Uterus (tissue), 4 donors: ENCODE data around the gene TNFRSF18. TPM values are rescaled to one million over a fixed set of nuclear protein-coding genes. Genes with fewer than 3 reads are reported as not detected.

Source experiments
- DNase-seq, 2 donors: peaks; one replicate each; pipeline ENCODE4 v3.0.0-alpha.2; 2019 to 2020
- H3K27ac ChIP-seq, 2 donors: fragments of 200-600 bp; sonication (generic); 1 replicate in 1 of 2; 2 replicates in 1 of 2; pipeline ENCODE4 v1.5.1; 2016 to 2018
- H3K27me3 ChIP-seq, 2 donors: fragments of 200-600 bp; sonication (generic); one replicate each; pipeline ENCODE4 v1.5.1; 2018 to 2019; ENCODE audit warnings: control low read depth in 1 of 2
- H3K36me3 ChIP-seq, 2 donors: fragments of 200-600 bp; sonication (generic); one replicate each; pipeline ENCODE4 v1.5.1; 2019; ENCODE audit warnings: control low read depth in 1 of 2
- H3K4me1 ChIP-seq, 2 donors: fragments of 200-600 bp; sonication (generic); one replicate each; pipeline ENCODE4 v1.5.1; 2018 to 2019; ENCODE audit warnings: control low read depth in 1 of 2
- H3K4me3 ChIP-seq, 2 donors: fragments of 200-600 bp; sonication (generic); 1 replicate in 1 of 2; 2 replicates in 1 of 2; pipeline ENCODE4 v1.5.1; 2018 to 2019; ENCODE audit warnings: mild to moderate bottlenecking in 1 of 2
- H3K9me3 ChIP-seq, 2 donors: fragments of 200-600 bp; sonication (generic); one replicate each; pipeline ENCODE4 v1.5.1; 2019; ENCODE audit warnings: control low read depth in 1 of 2
- CTCF ChIP-seq, 4 experiments: fragments of 200-600 bp in 2 of 4; fragments of 450-650 bp in 2 of 4; sonication (generic) in 2 of 4; IDR thresholded peaks; one replicate each; pipeline ENCODE4 v1.5.1; 2016 to 2019; ENCODE audit warnings: antibody characterized with exemption in 4 of 4, mild to moderate bottlenecking in 2 of 4, moderate library complexity in 1 of 4
- POLR2A ChIP-seq, 2 donors: fragments of 450-650 bp; IDR thresholded peaks; one replicate each; pipeline ENCODE4 v1.6.1; 2016; ENCODE audit warnings: antibody characterized with exemption in 2 of 2, mild to moderate bottlenecking in 1 of 2, moderate library complexity in 1 of 2
- intact Hi-C: fragments of 100-400 bp; cut with DNase I; formaldehyde crosslinking; loops from one replicate; pipeline ENCODE4 v1.15.1; 2023; ENCODE audit warnings: low total_unique reads
- total RNA-seq, 4 donors: library from RNA; depleted of rRNA in 3 of 4; stranded (reverse); fragments of >200 nt in 3 of 4; gene quantifications; one replicate each; pipeline versions ENCODE4 v1.1.0 to v1.2.4, GENCODE V29; 2014 to 2023
- donor health status: DM: yes; HTN: yes; CAD: no.

The TNFRSF18 gene
- total RNA-seq, 4 donors from 2014 or later: 0.37 to 2.6 TPM; not detected in 2

DNA sequence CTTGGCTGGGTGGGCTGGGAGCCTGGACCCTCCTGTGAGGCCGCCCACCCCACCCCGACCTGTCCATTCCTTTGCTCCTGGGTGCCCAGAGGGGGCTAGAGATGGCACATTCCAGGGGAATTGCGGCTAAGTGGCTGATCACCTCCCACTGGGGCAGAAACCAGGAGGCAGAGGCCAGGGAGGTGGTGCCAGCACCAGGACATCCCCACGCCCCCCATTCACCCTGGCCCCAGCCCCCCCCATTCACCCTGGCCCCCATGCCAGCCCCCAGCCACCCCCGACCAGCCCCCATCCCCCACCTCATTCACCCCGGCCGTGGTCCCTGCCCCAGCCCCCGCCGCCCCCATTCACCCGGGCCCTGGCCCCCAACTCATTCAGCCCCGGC, 33.9 kb upstream of the TNFRSF18 start:
- no peak for TF ChIP-seq CTCF (IDR thresholded peaks at IDR 0.05)
- no peak for TF ChIP-seq POLR2A (IDR thresholded peaks at IDR 0.05)
- Histone ChIP-seq H3K27me3 (peaks cover 0 to 4% of the 10 kb centered on the region in 2 donors), H3K36me3 (no peaks in the 10 kb centered on the region), H3K27ac (no peak overlapping the region), H3K4me1 (peaks cover 0 to 9% of the 10 kb centered on the region in 2 donors), H3K9me3 (no peaks in the 10 kb centered on the region), H3K4me3 (no peak overlapping the region)
- intact Hi-C loops: no loop called here
- no peak for DNase-seq

DNA sequence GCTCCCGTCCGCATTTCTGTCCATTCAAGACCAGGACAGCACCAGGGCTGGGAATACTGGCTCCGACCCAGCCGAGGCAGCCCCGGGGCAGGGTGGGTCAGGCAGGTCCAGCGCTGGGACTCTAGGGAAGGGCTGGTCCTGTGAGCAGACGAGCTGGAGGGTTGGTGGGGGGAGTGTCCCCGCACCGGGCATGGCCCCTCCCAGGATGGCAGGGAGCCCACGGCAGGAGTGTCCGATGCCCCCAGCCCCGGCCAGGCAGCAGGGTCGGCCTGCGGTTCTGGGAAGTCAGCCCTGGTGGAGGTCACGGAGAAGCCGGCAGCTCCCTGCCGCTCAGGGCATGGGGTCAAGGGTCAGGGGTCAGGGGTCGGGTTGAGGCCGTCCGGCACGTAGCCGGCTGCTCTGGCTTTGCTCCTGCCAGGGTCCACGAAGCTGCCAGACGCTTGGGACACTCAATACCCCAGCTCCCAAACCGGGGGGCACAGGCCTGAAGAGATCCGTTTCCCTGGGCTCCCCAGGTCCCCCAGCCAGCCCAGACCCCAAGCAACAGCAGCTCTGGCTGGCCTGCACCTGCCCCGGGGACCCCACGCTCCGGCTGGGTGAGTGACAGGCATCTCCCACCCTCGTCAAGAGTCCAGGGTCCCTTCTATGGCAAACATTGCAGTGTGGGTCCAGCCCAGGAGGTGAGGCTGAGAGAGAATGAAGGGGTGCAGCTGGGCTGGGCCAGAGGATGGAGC, 33.4 kb upstream of the TNFRSF18 start:
- Histone ChIP-seq H3K36me3 (no peaks in the 10 kb centered on the region), H3K4me3 (no peak overlapping the region), H3K27ac (no peak overlapping the region), H3K4me1 (peaks cover 0 to 9% of the 10 kb centered on the region in 2 donors), H3K27me3 (peaks cover 0 to 4% of the 10 kb centered on the region in 2 donors), H3K9me3 (no peaks in the 10 kb centered on the region)
- no peak for DNase-seq
- intact Hi-C loops: loop anchor here (10.0 kb wide), 1 partner anchor 265 kb away; no protein-coding TSS in a partner anchor
- TF ChIP-seq POLR2A (IDR thresholded peaks at IDR 0.05) (no peak), CTCF (IDR thresholded peaks at IDR 0.05) (no peak)

DNA sequence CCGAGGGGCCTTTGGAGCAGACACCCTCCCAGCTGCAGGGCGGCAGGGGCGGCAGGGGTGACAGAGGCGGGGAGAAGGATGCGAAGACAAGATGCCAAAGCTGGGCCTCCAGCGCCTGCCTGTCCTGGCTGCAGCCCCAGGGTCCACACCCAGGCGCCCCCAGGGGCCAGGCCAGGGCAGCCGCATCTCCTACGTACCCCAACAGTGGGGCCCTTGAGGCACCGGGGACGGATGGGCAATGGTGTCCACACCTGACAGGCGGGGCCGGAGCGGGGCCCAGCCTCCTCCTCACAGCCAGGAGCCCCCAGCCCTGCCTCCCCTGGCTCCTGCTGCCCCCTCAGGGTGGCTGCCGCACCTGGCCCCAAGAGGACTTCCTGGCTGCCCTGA, 32.8 kb upstream of the TNFRSF18 start:
- intact Hi-C loops: loop anchor here (10.0 kb wide), 1 partner anchor 264 kb away; no protein-coding TSS in a partner anchor

GRCh38 chr1:1238702-1239178, 32.3 kb upstream of the TNFRSF18 start:
- Histone ChIP-seq H3K27ac (no peak overlapping the region), H3K4me1 (peaks cover 0 to 9% of the 10 kb centered on the region in 2 donors), H3K27me3 (peaks cover 0 to 4% of the 10 kb centered on the region in 2 donors), H3K9me3 (no peaks in the 10 kb centered on the region), H3K36me3 (no peaks in the 10 kb centered on the region), H3K4me3 (no peak overlapping the region)
- TF ChIP-seq POLR2A (IDR thresholded peaks at IDR 0.05): no peak
- intact Hi-C loops: loop anchor here (10.0 kb wide), 1 partner anchor 264 kb away; no protein-coding TSS in a partner anchor
- no peak for DNase-seq

More for the DNA sequence above, 32.8 kb upstream of the TNFRSF18 start:
- H3K4me3 ChIP-seq: no peak overlapping the region
- DNase-seq: no peak
- no peak overlapping the region for H3K27ac ChIP-seq
- peaks cover 0 to 9% of the 10 kb centered on the region in 2 donors for H3K4me1 ChIP-seq
- H3K36me3 ChIP-seq: no peaks in the 10 kb centered on the region
- no peak for TF ChIP-seq CTCF (IDR thresholded peaks at IDR 0.05)
- TF ChIP-seq POLR2A (IDR thresholded peaks at IDR 0.05): no peak
- H3K9me3 ChIP-seq: no peaks in the 10 kb centered on the region
- peaks cover 0 to 4% of the 10 kb centered on the region in 2 donors for H3K27me3 ChIP-seq

DNA sequence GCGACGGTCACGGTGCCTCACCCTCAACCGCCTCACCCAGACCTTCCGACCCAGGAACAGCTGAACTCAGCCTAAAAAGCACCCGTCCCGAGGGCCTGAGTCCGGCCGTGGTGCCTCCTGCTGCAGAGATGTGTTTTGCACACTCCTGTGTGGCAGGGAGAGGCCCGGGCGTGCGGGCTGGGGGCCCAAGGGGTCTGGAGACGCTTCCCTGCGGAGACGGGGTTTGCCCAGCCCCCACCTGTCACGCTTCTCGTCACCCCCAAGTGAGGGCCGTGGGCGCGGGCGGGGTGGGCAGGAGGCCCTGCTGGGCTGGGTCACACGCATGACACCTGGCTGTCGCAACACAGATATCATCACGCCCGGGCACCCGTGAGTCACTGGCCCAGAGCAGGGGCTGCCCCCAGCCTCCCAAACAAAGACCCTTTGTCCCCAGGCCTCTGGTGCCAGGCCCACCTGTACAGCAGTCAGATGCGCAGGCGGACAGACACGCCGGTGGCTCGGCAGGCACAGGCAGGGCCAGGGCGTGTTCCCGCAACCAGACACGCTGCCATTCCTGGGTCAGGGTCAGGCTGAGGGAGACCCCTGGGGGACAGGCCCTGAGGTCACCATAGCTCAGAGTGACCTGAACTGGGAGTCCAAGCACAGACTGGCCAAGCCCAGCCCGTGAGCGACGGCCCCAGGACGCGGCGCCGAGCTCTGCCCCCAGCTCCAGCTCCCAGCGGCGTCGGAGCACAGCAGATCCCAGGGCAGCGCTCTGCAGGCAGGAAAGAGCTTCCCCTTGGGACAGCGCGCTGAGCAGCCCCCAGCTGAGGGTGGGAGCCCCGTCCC, 31.7 kb upstream of the TNFRSF18 start:
- TF ChIP-seq CTCF (IDR thresholded peaks at IDR 0.05) (no peak), POLR2A (IDR thresholded peaks at IDR 0.05) (no peak)
- Histone ChIP-seq H3K27ac (no peak overlapping the region), H3K36me3 (no peaks in the 10 kb centered on the region), H3K4me1 (peaks cover 0 to 13% of the 10 kb centered on the region in 2 donors), H3K9me3 (no peaks in the 10 kb centered on the region), H3K27me3 (peaks cover 0 to 4% of the 10 kb centered on the region in 2 donors), H3K4me3 (no peak overlapping the region)
- intact Hi-C loops: loop anchor here (10.0 kb wide), 1 partner anchor 263 kb away; no protein-coding TSS in a partner anchor
- no peak for DNase-seq
